Body of pancreas (tissue), 4 donors: ENCODE results near the gene PLEKHA8.

Source experiments
- POLR2A ChIP-seq, 3 donors: fragments of 450-650 bp; IDR thresholded peaks; one replicate each; pipeline ENCODE4 v1.6.1; 2016; ENCODE audit warnings: antibody characterized with exemption in 3 of 3, mild to moderate bottlenecking in 2 of 3
- TF ChIP-seq, protein P1 (sequence below), 7 experiments: fragments of 450-650 bp in 4 of 7; fragments of 200-600 bp in 3 of 7; sonication (generic) in 3 of 7; IDR thresholded peaks; one replicate each; pipeline ENCODE4 v1.5.1; 2016 to 2019; ENCODE audit warnings: antibody characterized with exemption in 7 of 7

DNA sequence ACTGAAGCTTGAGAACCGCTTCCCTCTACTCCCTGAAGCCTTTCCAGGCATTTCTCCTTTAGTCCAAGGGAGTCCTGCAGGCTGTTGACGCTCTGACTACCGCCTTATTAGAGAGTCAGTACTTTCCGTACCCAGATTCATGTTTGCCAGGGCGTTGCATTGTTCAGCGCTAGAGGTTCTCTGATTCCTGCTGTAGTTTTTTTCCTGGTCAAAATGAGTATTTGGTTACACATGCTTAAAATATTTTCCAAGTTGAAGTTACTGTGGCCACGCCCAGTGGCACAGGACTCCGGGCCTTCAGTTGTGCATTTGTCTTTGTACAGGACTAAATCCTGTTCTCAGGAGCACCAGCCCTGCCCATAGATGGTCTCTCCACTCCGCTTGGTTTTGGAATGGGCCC is 114.5 kb downstream of the PLEKHA8 start:
- peak in 2 of 3 donors; percentile 26 to 42 for TF ChIP-seq POLR2A (IDR thresholded peaks at IDR 0.05)
- TF ChIP-seq, protein P1, sequence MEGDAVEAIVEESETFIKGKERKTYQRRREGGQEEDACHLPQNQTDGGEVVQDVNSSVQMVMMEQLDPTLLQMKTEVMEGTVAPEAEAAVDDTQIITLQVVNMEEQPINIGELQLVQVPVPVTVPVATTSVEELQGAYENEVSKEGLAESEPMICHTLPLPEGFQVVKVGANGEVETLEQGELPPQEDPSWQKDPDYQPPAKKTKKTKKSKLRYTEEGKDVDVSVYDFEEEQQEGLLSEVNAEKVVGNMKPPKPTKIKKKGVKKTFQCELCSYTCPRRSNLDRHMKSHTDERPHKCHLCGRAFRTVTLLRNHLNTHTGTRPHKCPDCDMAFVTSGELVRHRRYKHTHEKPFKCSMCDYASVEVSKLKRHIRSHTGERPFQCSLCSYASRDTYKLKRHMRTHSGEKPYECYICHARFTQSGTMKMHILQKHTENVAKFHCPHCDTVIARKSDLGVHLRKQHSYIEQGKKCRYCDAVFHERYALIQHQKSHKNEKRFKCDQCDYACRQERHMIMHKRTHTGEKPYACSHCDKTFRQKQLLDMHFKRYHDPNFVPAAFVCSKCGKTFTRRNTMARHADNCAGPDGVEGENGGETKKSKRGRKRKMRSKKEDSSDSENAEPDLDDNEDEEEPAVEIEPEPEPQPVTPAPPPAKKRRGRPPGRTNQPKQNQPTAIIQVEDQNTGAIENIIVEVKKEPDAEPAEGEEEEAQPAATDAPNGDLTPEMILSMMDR (IDR thresholded peaks at IDR 0.05) = no peak
